ENCODE data around the gene TTBK1.
"Not testable (repeated sequence)": the region's sequence is repeated elsewhere in the genome, so short reads cannot be mapped to it uniquely, and the experiment has no call there.

TTBK1 gene

DNA sequence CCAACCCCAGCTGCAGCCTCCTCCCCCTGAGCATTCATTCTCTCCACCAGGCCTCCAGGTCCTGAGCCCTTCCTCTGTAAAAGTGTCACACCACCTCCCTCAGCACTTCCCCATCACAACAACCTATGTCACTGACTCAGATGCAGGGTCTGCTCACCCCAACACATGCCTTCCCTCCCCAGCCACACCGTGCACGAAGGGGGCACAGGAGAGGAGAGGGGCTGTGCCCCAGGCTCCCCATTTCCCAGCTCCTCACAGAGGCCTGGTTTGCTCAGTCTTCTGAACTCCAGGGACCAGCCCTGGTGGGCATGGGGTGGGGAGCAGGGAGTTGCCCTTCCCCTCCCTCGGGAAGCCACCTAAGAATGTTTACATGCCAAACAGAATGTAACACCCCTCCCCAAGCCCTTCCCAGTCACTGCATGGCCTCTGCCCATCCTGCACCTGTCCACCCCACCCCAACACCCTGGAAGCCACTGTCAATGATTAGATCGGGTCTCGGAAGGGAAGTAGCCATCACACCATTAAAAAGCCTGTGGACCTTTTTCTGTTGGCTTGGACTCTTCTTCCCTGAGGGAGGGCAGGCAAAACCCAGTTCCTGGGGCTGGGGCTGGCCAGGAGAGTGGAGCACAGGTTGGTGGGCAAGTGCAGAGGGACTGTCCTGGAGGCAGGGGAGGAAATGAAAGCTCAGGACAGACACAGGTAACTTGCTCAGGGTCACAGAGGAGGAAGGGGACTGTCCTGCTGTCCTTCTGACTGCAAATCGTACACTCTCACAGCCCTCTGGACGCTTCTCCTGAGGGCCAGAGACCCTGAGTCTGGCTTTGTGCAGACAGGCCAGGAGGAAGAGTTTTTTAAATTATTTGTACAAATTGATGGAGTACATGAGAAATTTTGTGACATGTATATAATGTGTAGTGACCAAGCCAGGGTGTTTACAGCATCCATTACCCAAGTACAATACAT, 44.7 kb downstream of the TTBK1 start:
- no peak for DNase-seq (ENCODE audit: low read depth in 3 of 3)

DNA sequence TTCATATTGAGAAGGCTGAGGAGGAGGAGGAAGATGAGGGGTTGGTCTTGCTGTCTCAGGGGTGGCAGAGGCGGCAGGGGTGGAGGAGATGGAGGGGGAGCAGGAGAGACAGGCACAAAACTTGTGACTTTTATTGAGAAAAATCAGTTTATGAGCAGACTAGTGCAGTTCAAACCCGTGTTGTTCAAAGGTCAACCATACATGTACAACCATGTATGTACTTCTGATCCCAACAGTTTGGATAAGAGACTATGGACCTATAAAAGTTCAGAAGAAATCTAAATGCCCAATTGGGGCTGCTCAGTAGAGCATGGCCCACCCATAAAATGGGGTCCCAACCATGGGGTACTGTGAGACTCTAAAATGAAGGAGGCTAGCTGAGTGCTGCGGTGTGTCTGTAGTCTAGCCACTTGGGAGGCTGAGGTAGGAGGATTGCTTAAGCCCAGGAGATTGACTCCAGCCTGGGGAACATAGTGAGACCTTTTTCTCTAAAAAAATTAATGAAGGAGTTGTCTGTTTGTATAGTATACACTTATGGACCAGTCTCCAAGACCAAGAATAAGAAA, 47.1 kb downstream of the TTBK1 start:
- no peak for DNase-seq (ENCODE audit: low read depth in 3 of 3)

DNA sequence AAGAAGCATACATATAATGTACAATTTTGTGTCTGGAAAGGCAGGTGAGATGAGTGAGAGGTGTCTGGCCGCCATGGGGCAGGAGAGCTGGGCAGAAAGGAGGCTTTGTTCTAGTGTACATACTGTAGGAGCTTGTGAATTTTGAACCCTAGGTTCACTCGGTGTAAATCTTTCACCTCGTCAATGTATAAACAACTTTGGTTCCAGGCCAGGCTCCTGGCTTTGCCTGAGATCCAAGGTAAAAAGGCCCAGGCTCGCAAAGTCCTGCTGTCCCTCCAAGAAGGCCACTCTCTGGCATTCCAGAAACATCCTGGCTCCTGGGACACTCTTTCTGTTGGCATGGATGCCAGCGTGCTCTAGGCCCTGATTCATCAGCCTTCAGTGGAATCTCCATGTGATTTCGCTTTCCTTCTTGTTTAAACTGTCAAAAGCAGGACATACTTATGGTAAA, 47.6 kb downstream of the TTBK1 start:
- no peak for DNase-seq (ENCODE audit: low read depth in 3 of 3)

DNA sequence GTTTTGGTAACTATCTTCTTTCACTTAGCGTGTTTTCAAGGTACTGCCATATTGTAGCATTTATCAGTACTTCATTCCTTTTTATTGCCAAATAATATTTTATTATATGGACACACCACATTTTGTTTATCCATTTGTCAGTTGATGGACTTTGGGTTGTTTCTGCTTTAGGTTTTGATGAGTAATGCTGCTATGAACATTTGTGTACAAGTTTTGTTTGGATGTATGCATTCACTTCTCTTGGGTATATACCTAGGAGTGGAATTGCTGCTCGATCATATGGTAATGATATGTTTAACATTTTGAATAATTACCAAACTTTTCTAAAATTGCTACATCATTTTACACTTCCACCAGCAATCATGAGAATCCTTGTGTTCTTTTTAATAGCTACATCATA, 48.4 kb downstream of the TTBK1 start:
- no peak for DNase-seq (ENCODE audit: low read depth in 3 of 3)

DNA sequence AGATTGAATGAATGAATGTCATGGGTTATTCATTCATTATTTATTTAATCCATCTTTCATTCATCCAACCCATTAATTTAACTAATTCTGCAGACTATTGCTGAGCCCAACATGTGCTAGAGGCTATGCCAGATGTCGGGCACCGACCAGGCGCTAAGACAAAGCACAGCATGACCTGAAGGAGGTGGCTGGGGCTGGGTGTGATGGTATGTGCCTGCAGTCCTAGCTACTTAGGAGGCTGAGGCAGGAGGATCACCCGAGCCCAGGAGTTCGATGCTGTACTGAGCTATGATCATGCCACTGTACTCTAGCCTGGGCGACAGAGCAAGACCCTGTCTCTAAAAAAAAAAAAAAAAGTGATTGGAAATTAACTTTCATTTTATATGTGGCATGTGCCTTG, 49.1 kb downstream of the TTBK1 start:
- DNase-seq (ENCODE audit: low read depth in 3 of 3): no peak

- DNase-seq (ENCODE audit: low read depth in 3 of 3): no peak
Observed at GRCh38 chr6:43292763-43293318, 49.6 kb downstream of the TTBK1 start.

GRCh38 chr6:43293698-43294097, 50.4 kb downstream of the TTBK1 start:
- no peak for DNase-seq (ENCODE audit: low read depth in 3 of 3)

- no peak for DNase-seq (ENCODE audit: low read depth in 3 of 3)
Observed at GRCh38 chr6:43294536-43294935, 51.3 kb downstream of the TTBK1 start.

- no peak for DNase-seq (ENCODE audit: low read depth in 3 of 3)
Observed at GRCh38 chr6:43295456-43295855, 52.2 kb downstream of the TTBK1 start.

DNA sequence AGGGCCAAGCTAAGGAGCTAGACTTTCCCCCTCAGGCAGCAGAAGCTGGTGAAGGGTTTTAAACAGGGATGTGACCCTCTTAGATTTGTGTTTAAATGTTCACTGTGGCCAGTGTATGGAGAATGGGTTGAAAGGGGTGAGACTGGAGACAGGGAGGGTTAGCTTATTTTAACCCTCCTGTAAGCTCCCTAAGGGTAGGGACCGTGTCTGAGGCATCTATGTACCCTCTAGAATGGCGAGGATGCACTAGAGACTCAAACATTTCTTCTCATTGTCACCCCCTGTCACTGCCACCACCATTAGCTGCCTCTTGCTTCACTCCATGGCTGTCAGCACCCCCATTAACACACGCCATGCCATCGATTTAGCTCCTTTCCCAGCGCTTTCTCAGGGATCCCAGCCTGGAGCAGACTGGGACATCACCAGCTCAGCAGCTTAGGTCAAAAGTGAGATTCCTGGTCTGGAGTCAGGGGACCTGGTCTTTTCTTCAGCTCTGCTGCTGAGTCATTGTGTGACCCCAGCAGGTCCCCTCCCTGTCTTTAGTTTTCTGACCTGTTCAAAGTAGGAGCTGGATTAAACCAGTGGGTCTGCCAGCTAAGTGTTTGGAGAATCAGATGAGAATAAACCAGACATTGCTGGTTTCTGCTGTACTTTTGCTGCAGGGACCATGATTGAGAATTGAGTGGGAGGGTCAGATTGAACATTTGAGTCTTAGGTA, 53.7 kb downstream of the TTBK1 start:
- no peak for DNase-seq (ENCODE audit: low read depth in 3 of 3)

DNA sequence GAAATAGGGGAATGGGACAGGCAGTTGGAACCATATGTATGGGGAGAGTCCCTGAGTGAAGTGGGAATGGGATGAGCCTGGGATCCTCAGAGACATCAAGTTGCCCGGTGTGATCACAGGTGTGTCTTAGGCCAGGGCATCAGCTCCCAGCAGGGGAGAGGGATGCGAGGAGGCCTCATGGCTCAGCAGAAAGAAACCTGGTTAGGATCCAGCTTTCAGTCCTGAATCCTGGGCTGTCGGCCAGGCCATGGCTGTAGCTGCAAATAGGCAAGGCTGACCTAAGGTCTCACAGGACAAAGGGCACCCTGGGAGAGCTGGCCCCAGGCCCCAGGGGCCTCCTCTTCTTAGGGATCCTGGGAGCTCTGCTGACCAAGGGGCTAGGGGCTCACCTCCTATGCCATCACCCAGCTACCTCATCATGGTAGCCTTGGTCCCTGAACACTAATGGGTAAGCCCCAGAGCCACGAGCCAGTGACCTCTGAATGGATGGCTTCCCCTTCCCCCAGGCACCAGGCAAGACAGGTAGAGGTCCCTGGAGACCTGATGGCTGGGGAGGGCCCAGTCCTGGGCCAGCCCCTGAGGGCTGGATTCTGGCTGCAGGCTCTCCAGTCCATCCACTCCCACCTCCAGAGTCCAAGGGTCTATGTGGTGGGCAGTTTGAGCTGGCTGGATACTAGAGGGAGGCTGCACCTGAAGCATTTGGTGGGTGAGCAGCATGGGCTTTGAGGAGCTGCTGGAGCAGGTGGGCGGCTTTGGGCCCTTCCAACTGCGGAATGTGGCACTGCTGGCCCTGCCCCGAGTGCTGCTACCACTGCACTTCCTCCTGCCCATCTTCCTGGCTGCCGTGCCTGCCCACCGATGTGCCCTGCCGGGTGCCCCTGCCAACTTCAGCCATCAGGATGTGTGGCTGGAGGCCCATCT, 54.6 kb downstream of the TTBK1 start, which contains the start of gene SLC22A7:
TSS of gene SLC22A7 (plus strand) at position 617 of the 921 bp plus-strand sequence. CDS start at position 716, 99 bp downstream.
- no peak for DNase-seq (ENCODE audit: low read depth in 3 of 3)

GRCh38 chr6:43298565-43299337, 55.5 kb downstream of the TTBK1 start:
- DNase-seq (ENCODE audit: low read depth in 3 of 3): no peak

GRCh38 chr6:43299338-43300293, 56.3 kb downstream of the TTBK1 start:
- DNase-seq (ENCODE audit: low read depth in 3 of 3): no peak

GRCh38 chr6:43301081-43301870, 58.0 kb downstream of the TTBK1 start:
- no peak for DNase-seq (ENCODE audit: low read depth in 3 of 3)

DNA sequence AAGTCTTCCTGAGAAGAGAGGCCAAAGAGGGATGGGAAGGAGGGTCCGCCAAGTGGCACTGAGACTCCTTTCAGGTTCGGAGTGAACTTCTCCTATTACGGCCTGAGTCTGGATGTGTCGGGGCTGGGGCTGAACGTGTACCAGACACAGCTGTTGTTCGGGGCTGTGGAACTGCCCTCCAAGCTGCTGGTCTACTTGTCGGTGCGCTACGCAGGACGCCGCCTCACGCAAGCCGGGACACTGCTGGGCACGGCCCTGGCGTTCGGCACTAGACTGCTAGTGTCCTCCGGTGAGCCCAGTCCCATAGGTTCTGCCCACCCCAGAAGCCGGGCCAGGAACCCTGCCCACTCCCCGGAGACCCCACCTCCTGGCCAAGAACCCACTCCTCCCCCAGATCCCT, 58.8 kb downstream of the TTBK1 start:
- DNase-seq (ENCODE audit: low read depth in 3 of 3): no peak

GRCh38 chr6:43303006-43303405, 59.7 kb downstream of the TTBK1 start:
- not testable (repeated sequence) for DNase-seq (ENCODE audit: low read depth in 3 of 3)

DNA sequence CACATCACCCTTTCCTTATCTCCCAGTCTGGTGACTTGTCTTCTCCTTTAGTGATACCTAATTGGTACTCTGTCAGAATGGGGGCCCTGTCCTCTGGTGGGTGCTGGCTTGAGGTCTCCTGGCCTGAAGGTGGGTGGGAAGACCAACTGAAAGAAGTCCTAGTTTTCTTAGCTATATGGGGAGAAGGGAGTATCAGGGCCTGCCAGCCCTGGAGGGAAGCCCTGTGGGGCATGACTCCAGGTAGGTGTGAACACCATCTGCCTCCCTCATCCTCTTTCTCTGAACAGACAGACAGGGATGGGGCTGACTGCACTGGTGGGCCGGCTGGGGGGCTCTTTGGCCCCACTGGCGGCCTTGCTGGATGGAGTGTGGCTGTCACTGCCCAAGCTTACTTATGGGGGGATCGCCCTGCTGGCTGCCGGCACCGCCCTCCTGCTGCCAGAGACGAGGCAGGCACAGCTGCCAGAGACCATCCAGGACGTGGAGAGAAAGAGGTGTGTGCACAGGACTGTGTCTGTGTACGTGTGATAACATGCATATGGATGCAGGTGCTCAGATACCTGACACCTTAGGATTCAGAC, 60.6 kb downstream of the TTBK1 start:
- no peak for DNase-seq (ENCODE audit: low read depth in 3 of 3)

DNA sequence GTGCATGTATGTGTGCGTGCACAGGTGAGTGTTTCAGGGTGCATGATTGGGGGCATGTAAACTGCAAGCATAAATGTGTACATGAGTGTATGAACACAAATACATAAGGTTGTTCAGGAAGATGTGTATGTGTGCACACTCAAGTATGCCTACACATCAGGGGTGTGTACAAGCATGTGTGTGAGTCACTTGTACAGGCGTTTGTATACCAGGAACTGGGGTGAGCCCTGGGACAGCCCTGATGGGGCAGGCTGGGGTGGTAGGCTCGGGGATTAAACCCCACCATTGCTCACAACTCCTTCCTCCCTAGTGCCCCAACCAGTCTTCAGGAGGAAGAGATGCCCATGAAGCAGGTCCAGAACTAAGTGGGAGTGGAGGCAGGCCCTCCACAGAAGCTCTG, 61.1 kb downstream of the TTBK1 start:
- no peak for DNase-seq (ENCODE audit: low read depth in 3 of 3)

Measured in stimulated activated CD4-positive, alpha-beta T cell treated with anti-CD3 and anti-CD28 coated beads, TNF-alpha, amount 100 ng/mL, for 48 hours (primary cell).